ENCODE data around the gene SETBP1.

Gene SETBP1

GRCh38 chr18:44889111-44889510 lies 208.4 kb downstream of the SETBP1 start:
- TF ChIP-seq, protein P1, sequence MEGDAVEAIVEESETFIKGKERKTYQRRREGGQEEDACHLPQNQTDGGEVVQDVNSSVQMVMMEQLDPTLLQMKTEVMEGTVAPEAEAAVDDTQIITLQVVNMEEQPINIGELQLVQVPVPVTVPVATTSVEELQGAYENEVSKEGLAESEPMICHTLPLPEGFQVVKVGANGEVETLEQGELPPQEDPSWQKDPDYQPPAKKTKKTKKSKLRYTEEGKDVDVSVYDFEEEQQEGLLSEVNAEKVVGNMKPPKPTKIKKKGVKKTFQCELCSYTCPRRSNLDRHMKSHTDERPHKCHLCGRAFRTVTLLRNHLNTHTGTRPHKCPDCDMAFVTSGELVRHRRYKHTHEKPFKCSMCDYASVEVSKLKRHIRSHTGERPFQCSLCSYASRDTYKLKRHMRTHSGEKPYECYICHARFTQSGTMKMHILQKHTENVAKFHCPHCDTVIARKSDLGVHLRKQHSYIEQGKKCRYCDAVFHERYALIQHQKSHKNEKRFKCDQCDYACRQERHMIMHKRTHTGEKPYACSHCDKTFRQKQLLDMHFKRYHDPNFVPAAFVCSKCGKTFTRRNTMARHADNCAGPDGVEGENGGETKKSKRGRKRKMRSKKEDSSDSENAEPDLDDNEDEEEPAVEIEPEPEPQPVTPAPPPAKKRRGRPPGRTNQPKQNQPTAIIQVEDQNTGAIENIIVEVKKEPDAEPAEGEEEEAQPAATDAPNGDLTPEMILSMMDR (IDR thresholded peaks at IDR 0.05; ENCODE audit: low read depth, low read length, missing control alignments): no peak
- H3K4me3 ChIP-seq (ENCODE audit: low read depth, low read length): no peak overlapping the region
- DNase-seq (ENCODE audit: low read depth): no peak

GRCh38 chr18:44893045-44893706 lies 212.5 kb downstream of the SETBP1 start:
- no peak for DNase-seq (ENCODE audit: low read depth)
- TF ChIP-seq, protein P1 (IDR thresholded peaks at IDR 0.05; ENCODE audit: low read depth, low read length, missing control alignments): no peak
- H3K4me3 ChIP-seq (ENCODE audit: low read depth, low read length): no peak overlapping the region

- H3K4me3 ChIP-seq (ENCODE audit: low read depth, low read length): no peak overlapping the region
- TF ChIP-seq, protein P1 (IDR thresholded peaks at IDR 0.05; ENCODE audit: low read depth, low read length, missing control alignments): no peak
- no peak for DNase-seq (ENCODE audit: low read depth)
These were observed 213.3 kb downstream of the SETBP1 start for GRCh38 chr18:44893966-44894365.

- no peak overlapping the region for H3K4me3 ChIP-seq (ENCODE audit: low read depth, low read length)
- DNase-seq (ENCODE audit: low read depth): peak; percentile 53
- TF ChIP-seq, protein P1 (IDR thresholded peaks at IDR 0.05; ENCODE audit: low read depth, low read length, missing control alignments): peak; percentile 36
These were observed 214.6 kb downstream of the SETBP1 start for GRCh38 chr18:44895176-44895798.

DNA sequence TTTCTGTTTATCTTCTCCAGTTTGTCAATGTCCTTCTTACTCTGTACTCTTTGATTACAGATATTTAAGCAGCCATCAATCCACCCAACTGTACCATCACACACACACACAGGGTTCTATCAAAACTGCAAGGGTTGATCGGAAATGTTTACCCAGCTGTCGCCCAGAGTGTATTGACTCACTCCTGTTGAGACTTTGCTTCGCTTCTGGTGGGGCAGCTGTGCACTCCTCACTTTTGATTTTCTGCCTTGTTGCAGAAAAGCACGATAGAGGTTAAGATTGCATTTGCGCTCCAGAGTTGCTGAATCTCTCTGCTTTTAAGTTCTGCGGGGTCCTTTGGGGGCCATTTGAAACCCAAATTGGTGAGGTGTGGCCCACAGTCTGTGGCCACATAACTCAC lies 216.2 kb downstream of the SETBP1 start:
- no peak for DNase-seq (ENCODE audit: low read depth)
- TF ChIP-seq, protein P1 (IDR thresholded peaks at IDR 0.05; ENCODE audit: low read depth, low read length, missing control alignments): no peak
- no peak overlapping the region for H3K4me3 ChIP-seq (ENCODE audit: low read depth, low read length)

- DNase-seq (ENCODE audit: low read depth): no peak
- H3K4me3 ChIP-seq (ENCODE audit: low read depth, low read length): no peak overlapping the region
- TF ChIP-seq, protein P1 (IDR thresholded peaks at IDR 0.05; ENCODE audit: low read depth, low read length, missing control alignments): no peak
These were observed 216.7 kb downstream of the SETBP1 start for GRCh38 chr18:44897411-44897810.

GRCh38 chr18:44897816-44898215 lies 217.1 kb downstream of the SETBP1 start:
- H3K4me3 ChIP-seq (ENCODE audit: low read depth, low read length): no peak overlapping the region
- TF ChIP-seq, protein P1 (IDR thresholded peaks at IDR 0.05; ENCODE audit: low read depth, low read length, missing control alignments): no peak
- DNase-seq (ENCODE audit: low read depth): no peak

Measured in GM12864 (cell line).